ENCODE data around the gene CD79B. TPM values are rescaled to one million over a fixed set of nuclear protein-coding genes. Genes with fewer than 3 reads are reported as not detected.
A peak's percentile ranks its signal among the peaks of the same experiment; 100 is the strongest.
"Not testable (repeated sequence)": the region's sequence is repeated elsewhere in the genome, so short reads cannot be mapped to it uniquely, and the experiment has no call there.

Gene CD79B
- total RNA-seq, 2 experiments from 2014 or later = 28.4 to 31.6 TPM

DNA sequence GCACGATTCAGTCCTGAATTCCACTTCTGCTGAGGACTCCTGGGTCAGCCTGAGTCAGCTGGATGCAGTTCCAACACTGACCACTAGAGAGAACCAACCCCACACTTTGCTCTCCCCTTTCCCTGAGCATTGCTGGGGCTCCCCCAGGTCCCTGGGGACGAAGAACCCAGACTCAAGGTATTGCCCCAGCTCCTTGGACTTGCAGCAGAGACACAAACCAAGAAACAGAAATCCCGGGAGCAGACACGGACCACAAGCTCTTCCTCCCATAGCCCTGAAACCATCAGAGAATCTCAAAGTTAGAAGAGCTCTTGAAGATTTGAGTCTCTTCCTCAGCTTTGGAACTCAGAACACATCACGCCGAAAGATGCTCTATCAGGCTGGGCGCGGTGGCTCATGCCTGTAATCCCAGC lies 12.8 kb downstream of the CD79B start:
- intact Hi-C loops (cut with micrococcal nuclease) = loop anchor here (2.0 to 5.0 kb wide), 4 partner anchors 27 to 213 kb away; partner anchors contain the start of gene ERN1
- no peak overlapping the region for H3K4me3 Mint-ChIP-seq
- peak; percentile 99 for ATAC-seq

GRCh38 chr17:63918789-63919305 lies 13.3 kb downstream of the CD79B start, which contains the start of gene GH1:
GH1 (minus strand) TSS chr17:63918839; CDS start chr17:63918776, 63 bp downstream.
- CTCF ChIA-PET = interaction anchor here (0.8 to 9.7 kb wide), 37 partner anchors 7 to 316 kb away, joined by 3 to 126 read pairs (median 6); partner anchors contain the start of genes CD79B, ERN1, ICAM2 and PRR29
- H3K4me1 Mint-ChIP-seq (ENCODE audit: low read depth) = not testable (repeated sequence)
- intact Hi-C loops (cut with micrococcal nuclease) = loop anchor here (2.0 to 5.0 kb wide), 4 partner anchors 28 to 213 kb away; partner anchors contain the start of gene ERN1

More for the DNA sequence above, 12.8 kb downstream of the CD79B start:
- ChIA-PET CTCF (interaction anchor here (0.6 to 9.7 kb wide), 50 partner anchors 8 to 362 kb away, joined by 3 to 126 read pairs (median 5); partner anchors contain the start of genes CD79B, ERN1, GH2 and ICAM2), POLR2A (interaction anchor here (0.7 to 1.2 kb wide), 3 partner anchors 27 to 210 kb away, joined by 3 to 4 read pairs (median 3); partner anchors contain the start of gene ERN1)
- TF ChIP-seq, protein P1, sequence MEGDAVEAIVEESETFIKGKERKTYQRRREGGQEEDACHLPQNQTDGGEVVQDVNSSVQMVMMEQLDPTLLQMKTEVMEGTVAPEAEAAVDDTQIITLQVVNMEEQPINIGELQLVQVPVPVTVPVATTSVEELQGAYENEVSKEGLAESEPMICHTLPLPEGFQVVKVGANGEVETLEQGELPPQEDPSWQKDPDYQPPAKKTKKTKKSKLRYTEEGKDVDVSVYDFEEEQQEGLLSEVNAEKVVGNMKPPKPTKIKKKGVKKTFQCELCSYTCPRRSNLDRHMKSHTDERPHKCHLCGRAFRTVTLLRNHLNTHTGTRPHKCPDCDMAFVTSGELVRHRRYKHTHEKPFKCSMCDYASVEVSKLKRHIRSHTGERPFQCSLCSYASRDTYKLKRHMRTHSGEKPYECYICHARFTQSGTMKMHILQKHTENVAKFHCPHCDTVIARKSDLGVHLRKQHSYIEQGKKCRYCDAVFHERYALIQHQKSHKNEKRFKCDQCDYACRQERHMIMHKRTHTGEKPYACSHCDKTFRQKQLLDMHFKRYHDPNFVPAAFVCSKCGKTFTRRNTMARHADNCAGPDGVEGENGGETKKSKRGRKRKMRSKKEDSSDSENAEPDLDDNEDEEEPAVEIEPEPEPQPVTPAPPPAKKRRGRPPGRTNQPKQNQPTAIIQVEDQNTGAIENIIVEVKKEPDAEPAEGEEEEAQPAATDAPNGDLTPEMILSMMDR (IDR thresholded peaks at IDR 0.05) = peak; percentile 95
- Mint-ChIP-seq H3K27me3 (no peaks in the 10 kb centered on the region), H3K9me3 (no peaks in the 10 kb centered on the region), H3K4me1 (ENCODE audit: low read depth) (peaks cover 5% of the 10 kb centered on the region), H3K36me3 (ENCODE audit: low read depth) (no peaks in the 10 kb centered on the region), H3K27ac (no peak overlapping the region)
- DNase-seq = peak; percentile 80

DNA sequence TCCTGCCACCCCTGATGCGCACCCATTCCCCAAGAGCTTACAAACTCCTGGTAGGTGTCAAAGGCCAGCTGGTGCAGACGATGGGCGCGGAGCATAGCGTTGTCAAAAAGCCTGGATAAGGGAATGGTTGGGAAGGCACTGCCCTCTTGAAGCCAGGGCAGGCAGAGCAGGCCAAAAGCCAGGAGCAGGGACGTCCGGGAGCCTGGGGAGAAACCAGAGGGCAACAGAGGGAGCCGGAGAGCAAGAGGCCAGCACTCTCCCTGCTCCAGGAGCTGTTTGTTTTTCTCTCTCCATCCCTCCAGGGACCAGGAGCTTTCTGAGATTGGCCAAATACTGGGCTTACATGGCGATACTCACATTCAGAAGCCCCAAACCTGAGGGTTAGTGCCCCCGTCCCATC lies 13.8 kb downstream of the CD79B start:
- ATAC-seq (no peak), DNase-seq (no peak)
- Mint-ChIP-seq H3K4me1 (ENCODE audit: low read depth) (peaks cover 5% of the 10 kb centered on the region), H3K4me3 (no peak overlapping the region), H3K36me3 (ENCODE audit: low read depth) (no peaks in the 10 kb centered on the region), H3K9me3 (no peaks in the 10 kb centered on the region), H3K27ac (no peak overlapping the region), H3K27me3 (no peaks in the 10 kb centered on the region)
- POLR2A ChIA-PET = interaction anchor here (0.6 to 0.9 kb wide), 3 partner anchors 105 to 197 kb away, joined by 3 to 6 read pairs (median 3); no protein-coding TSS in a partner anchor
- TF ChIP-seq, protein P1 (IDR thresholded peaks at IDR 0.05) = no peak
- CTCF ChIA-PET = interaction anchor here (1.0 to 9.7 kb wide), 19 partner anchors 10 to 317 kb away, joined by 3 to 126 read pairs (median 13); partner anchors contain the start of genes CD79B, ERN1 and ICAM2
- intact Hi-C loops (cut with micrococcal nuclease) = loop anchor here (2.0 to 5.0 kb wide), 4 partner anchors 28 to 214 kb away; partner anchors contain the start of gene ERN1

More at GRCh38 chr17:63918789-63919305, 13.3 kb downstream of the CD79B start, which contains the start of gene GH1:
- H3K9me3 Mint-ChIP-seq; H3K36me3 Mint-ChIP-seq (ENCODE audit: low read depth); ATAC-seq; H3K27ac Mint-ChIP-seq; H3K27me3 Mint-ChIP-seq; H3K4me3 Mint-ChIP-seq; DNase-seq: not testable (repeated sequence)
- POLR2A ChIA-PET = interaction anchor here (0.8 to 0.9 kb wide), 2 partner anchors 72 to 104 kb away, joined by 3 to 6 read pairs; no protein-coding TSS in a partner anchor

GRCh38 chr17:63917646-63918045 lies 14.5 kb downstream of the CD79B start:
- Mint-ChIP-seq H3K4me1 (ENCODE audit: low read depth) (peaks cover 5% of the 10 kb centered on the region), H3K36me3 (ENCODE audit: low read depth) (no peaks in the 10 kb centered on the region), H3K4me3 (no peak overlapping the region), H3K9me3 (no peaks in the 10 kb centered on the region), H3K27me3 (no peaks in the 10 kb centered on the region), H3K27ac (no peak overlapping the region)
- DNase-seq (no peak), ATAC-seq (no peak)
- POLR2A ChIA-PET = interaction anchor here (0.8 kb wide), 1 partner anchor 108 kb away, joined by 3 read pairs; no protein-coding TSS in a partner anchor
- CTCF ChIA-PET = interaction anchor here (1.3 to 9.7 kb wide), 9 partner anchors 11 to 216 kb away, joined by 3 to 126 read pairs (median 38); no protein-coding TSS in a partner anchor
- intact Hi-C loops (cut with micrococcal nuclease) = loop anchor here (2.0 to 5.0 kb wide), 4 partner anchors 29 to 215 kb away; partner anchors contain the start of gene ERN1
- TF ChIP-seq, protein P1 (IDR thresholded peaks at IDR 0.05) = no peak

GRCh38 chr17:63917206-63917605 lies 14.9 kb downstream of the CD79B start:
- H3K4me3 Mint-ChIP-seq; H3K9me3 Mint-ChIP-seq; DNase-seq; H3K4me1 Mint-ChIP-seq (ENCODE audit: low read depth); POLR2A ChIA-PET; H3K27me3 Mint-ChIP-seq; ATAC-seq; H3K27ac Mint-ChIP-seq; H3K36me3 Mint-ChIP-seq (ENCODE audit: low read depth): not testable (repeated sequence)
- CTCF ChIA-PET = interaction anchor here (2.8 to 9.7 kb wide), 4 partner anchors 14 to 216 kb away, joined by 19 to 126 read pairs (median 66); no protein-coding TSS in a partner anchor
- intact Hi-C loops (cut with micrococcal nuclease) = loop anchor here (5.0 kb wide), 3 partner anchors 75 to 215 kb away; partner anchors contain the start of gene ERN1

Measured in activated CD8-positive, alpha-beta T cell treated with anti-CD3 and anti-CD28 coated beads for 36 hours (primary cell).